K562 (cell line): Measurements from ENCODE around the gene NME4. TPM values are rescaled to one million over a fixed set of nuclear protein-coding genes. Genes with fewer than 3 reads are reported as not detected.

Source experiments
- ATAC-seq: fragments of 200-7000 bp; cut with Tn5 transposase; 3 replicates; pipeline ENCODE4 v1.9.1; 2020; ENCODE audit warnings: moderate library complexity
- BruUV-seq: library from RNA; stranded (reverse); fragments of 400-500 nt; replicated peaks from 2 replicates; lab custom pipeline; 2021; lab: Mats Ljungman, UMichigan
- CTCF ChIA-PET: fragments of 300-600 bp; formaldehyde crosslinking; extraction: SDS; loops from one replicate; lab custom pipeline; 2021; ENCODE audit warnings: low intra/inter-chr PET ratio; lab: Yijun Ruan, JAX
- POLR2A ChIA-PET: fragments of 300-600, 350-650 bp; sonication (Branson Sonifier 250); formaldehyde crosslinking; extraction: SDS; loops from one replicate; lab custom pipeline; 2021; ENCODE audit warnings: antibody characterized with exemption, inconsistent platforms; lab: Yijun Ruan, JAX
- DNase-seq, 4 experiments: peaks; one replicate each; pipeline versions ENCODE4 v3.0.0 to v3.0.0-alpha.2; 2011 to 2018; ENCODE audit warnings: low spot score in 3 of 4, mixed read lengths in 3 of 4; ENCODE audit errors: extremely low read depth in 1 of 4
- FAIRE-seq: peaks from 2 replicates; lab custom pipeline; 2011; peaks lifted over from hg19 to GRCh38; lab: Jason Lieb, UNC
- H2AFZ ChIP-seq: 2 replicates; pipeline ENCODE4 v1.6.0; 2011; ENCODE audit warnings: low read depth, low read length, control low read depth, inconsistent platforms
- H3K27ac ChIP-seq: fragments of 200-600 bp; 3 replicates; pipeline ENCODE4 v1.8.0; 2011; ENCODE audit warnings: low read depth, mild to moderate bottlenecking, control low read depth, inconsistent platforms, low read length, moderate library complexity, mixed read lengths; ENCODE audit errors: extremely low read depth
- H3K27me3 ChIP-seq, 2 experiments: fragments of 300-600 bp in 1 of 2; 2 replicates in 1 of 2; 3 replicates in 1 of 2; pipeline versions ENCODE4 v1.6.0 to v1.8.0; 2011; ENCODE audit warnings: inconsistent platforms in 2 of 2, low read length in 2 of 2, mild to moderate bottlenecking in 1 of 2, mixed read lengths in 1 of 2, moderate library complexity in 1 of 2; ENCODE audit not compliant: control insufficient read depth in 2 of 2, insufficient read depth in 2 of 2
- H3K36me3 ChIP-seq: fragments of 300-600 bp; 3 replicates; pipeline ENCODE4 v1.8.0; 2011; ENCODE audit warnings: mild to moderate bottlenecking, low read length, inconsistent platforms; ENCODE audit not compliant: control insufficient read depth, insufficient read depth
- H3K4me1 ChIP-seq, 2 experiments: fragments of 200-600 bp in 1 of 2; replicated peaks in 1 of 2; 2 replicates in 1 of 2; 3 replicates in 1 of 2; pipeline versions ENCODE4 v1.5.1 to v1.8.0; 2011; ENCODE audit warnings: inconsistent platforms in 2 of 2, low read length in 2 of 2, mild to moderate bottlenecking in 1 of 2, mixed read lengths in 1 of 2, moderate library complexity in 1 of 2; ENCODE audit not compliant: control insufficient read depth in 2 of 2, insufficient read depth in 2 of 2
- H3K4me2 ChIP-seq: 2 replicates; pipeline ENCODE4 v1.6.1; 2011; ENCODE audit warnings: low read length, control low read depth, inconsistent platforms, mixed read lengths; ENCODE audit not compliant: insufficient read depth
- H3K4me3 ChIP-seq: fragments of 200-600 bp; sonication (generic), shearing (Covaris generic); 2 replicates; pipeline ENCODE4 v1.5.1; 2016; ENCODE audit warnings: control low read depth, inconsistent platforms
- H3K79me2 ChIP-seq: fragments of 200-600 bp; 3 replicates; pipeline ENCODE4 v1.8.0; 2011; ENCODE audit warnings: low read length, inconsistent platforms; ENCODE audit not compliant: control insufficient read depth, insufficient read depth
- H3K9ac ChIP-seq, 2 experiments: 2 replicates each; pipeline versions ENCODE4 v1.6.0 to v1.6.1; 2011; ENCODE audit warnings: low read depth in 2 of 2, low read length in 2 of 2, control low read depth in 1 of 2, inconsistent platforms in 1 of 2, mild to moderate bottlenecking in 1 of 2, mixed read lengths in 1 of 2; ENCODE audit not compliant: insufficient read depth in 1 of 2
- H3K9me1 ChIP-seq: one replicate; pipeline ENCODE4 v1.6.0; 2011; ENCODE audit warnings: inconsistent platforms, mild to moderate bottlenecking, low read length, moderate library complexity; ENCODE audit not compliant: control insufficient read depth, insufficient read depth
- H3K9me3 ChIP-seq: replicated peaks from 2 replicates; pipeline ENCODE4 v1.5.1; 2011; ENCODE audit warnings: low read depth, low read length, inconsistent platforms; ENCODE audit not compliant: control insufficient read depth, insufficient read depth
- H4K20me1 ChIP-seq: replicated peaks from 2 replicates; pipeline ENCODE4 v1.6.1; 2011; ENCODE audit warnings: low read length, inconsistent platforms, mixed read lengths; ENCODE audit not compliant: control insufficient read depth, insufficient read depth
- ARNT ChIP-seq, 2 experiments: fragments of 450-650 bp; IDR thresholded peaks; 2 replicates each; pipeline ENCODE4 v1.6.1; 2016; ENCODE audit warnings: mild to moderate bottlenecking in 1 of 2
- FOXP1 ChIP-seq: sonication (generic); formaldehyde crosslinking; IDR thresholded peaks from 2 replicates; pipeline ENCODE4 v1.8.0; 2022; ENCODE audit warnings: mild to moderate bottlenecking, missing genetic modification reagents
- KAT8 ChIP-seq: fragments of 450-650 bp; IDR thresholded peaks from 2 replicates; pipeline ENCODE4 v1.6.1; 2016; ENCODE audit warnings: low read depth, mild to moderate bottlenecking
- KLF6 ChIP-seq: fragments of 250-450 bp; sonication (Bioruptor Pico); IDR thresholded peaks from 2 replicates; pipeline ENCODE4 v1.4.0; 2020; ENCODE audit warnings: mild to moderate bottlenecking, moderate library complexity, borderline replicate concordance
- L3MBTL2 ChIP-seq: fragments of 450-650 bp; IDR thresholded peaks from 2 replicates; pipeline ENCODE4 v1.6.1; 2016; ENCODE audit warnings: mild to moderate bottlenecking, moderate library complexity
- MAFG ChIP-seq: fragments of 450-650 bp; conservative IDR thresholded peaks from 2 replicates; pipeline ENCODE4 v1.6.1; 2016; ENCODE audit warnings: missing genetic modification characterization, missing compliant biosample characterization
- SMARCB1 ChIP-seq: IDR thresholded peaks from 2 replicates; pipeline ENCODE4 v1.6.1; 2011; ENCODE audit warnings: improper control_type of control experiment, low read depth; ENCODE audit not compliant: insufficient read length
- SPI1 ChIP-seq: IDR thresholded peaks from 2 replicates; pipeline ENCODE4 v1.6.1; 2011; ENCODE audit warnings: low read depth, low read length, control low read depth, borderline replicate concordance
- ZNF780A ChIP-seq: fragments of 250-450 bp; sonication (Bioruptor Pico); IDR thresholded peaks from 2 replicates; pipeline ENCODE4 v1.5.0; 2021; ENCODE audit warnings: mild to moderate bottlenecking
- WGBS: fragments of 100-300 bp; shearing (Covaris generic); methylation state at CpG from one replicate; pipeline ENCODE4 v1.1.6; 2016; ENCODE audit warnings: low coverage, mixed read lengths; ENCODE audit not compliant: insufficient coverage; ENCODE audit errors: missing lambda C conversion rate; 5-methylcytosine and 5-hydroxymethylcytosine counted together
- in situ Hi-C: fragments of 300-500 bp; cut with MboI; formaldehyde crosslinking; loops from 4 replicates; pipeline ENCODE4 v1.15.0; 2018; ENCODE audit warnings: inconsistent platforms, mixed read lengths
- intact Hi-C: fragments of 100-400 bp; cut with micrococcal nuclease; formaldehyde crosslinking; loops from 2 replicates; pipeline ENCODE4 v1.14.2; 2022
- polyA plus RNA-seq, 8 experiments: library from polyadenylated mRNA; depleted of rRNA in 4 of 8; stranded (reverse) in 5 of 8; unstranded in 3 of 8; fragments of >200 nt; fragmentation: Nextera tagmentation in 2 of 8; fragmentation: Illumina TruSeq in 1 of 8; extraction: Ambion mirVana in 2 of 8; extraction: Trizol in 1 of 8; gene quantifications; 2 replicates each; pipeline versions ENCODE4 v1.2.1 to v1.2.3, GENCODE V29; 2011 to 2014; ENCODE audit warnings: inconsistent platforms in 1 of 8, missing spikeins in 1 of 8
- total RNA-seq, 7 experiments: library from RNA; depleted of rRNA in 6 of 7; stranded (reverse); fragments of >200 nt in 6 of 7; fragmentation: Illumina TruSeq in 2 of 7; extraction: Trizol in 2 of 7; gene quantifications; 2 replicates each; pipeline versions ENCODE4 v1.2.1 to v1.2.3, GENCODE V29; 2011 to 2021; ENCODE audit warnings: low replicate concordance in 1 of 7
- TF ChIP-seq, protein P1 (sequence below): fragments of 250-450 bp; sonication (Bioruptor Pico); IDR thresholded peaks from 2 replicates; pipeline ENCODE4 v1.8.0; 2022; ENCODE audit warnings: moderate library complexity, mild to moderate bottlenecking, inconsistent platforms
- TF ChIP-seq, protein P2 (sequence below): fragments of 250-450 bp; sonication (Bioruptor Pico); IDR thresholded peaks from 2 replicates; pipeline ENCODE4 v1.5.0; 2021; ENCODE audit warnings: mild to moderate bottlenecking, moderate library complexity
- TF ChIP-seq, protein P3 (sequence below): sonication (generic); formaldehyde crosslinking; IDR thresholded peaks from 2 replicates; pipeline ENCODE4 v1.8.0; 2023; ENCODE audit warnings: mild to moderate bottlenecking, missing genetic modification reagents

NME4 gene
- total and polyA plus RNA-seq, 9 of the 15 experiments (the other 6 are each of a cell fraction or from before 2014, with no cell fraction given): 15.4 to 264 (median 139) TPM

DNA sequence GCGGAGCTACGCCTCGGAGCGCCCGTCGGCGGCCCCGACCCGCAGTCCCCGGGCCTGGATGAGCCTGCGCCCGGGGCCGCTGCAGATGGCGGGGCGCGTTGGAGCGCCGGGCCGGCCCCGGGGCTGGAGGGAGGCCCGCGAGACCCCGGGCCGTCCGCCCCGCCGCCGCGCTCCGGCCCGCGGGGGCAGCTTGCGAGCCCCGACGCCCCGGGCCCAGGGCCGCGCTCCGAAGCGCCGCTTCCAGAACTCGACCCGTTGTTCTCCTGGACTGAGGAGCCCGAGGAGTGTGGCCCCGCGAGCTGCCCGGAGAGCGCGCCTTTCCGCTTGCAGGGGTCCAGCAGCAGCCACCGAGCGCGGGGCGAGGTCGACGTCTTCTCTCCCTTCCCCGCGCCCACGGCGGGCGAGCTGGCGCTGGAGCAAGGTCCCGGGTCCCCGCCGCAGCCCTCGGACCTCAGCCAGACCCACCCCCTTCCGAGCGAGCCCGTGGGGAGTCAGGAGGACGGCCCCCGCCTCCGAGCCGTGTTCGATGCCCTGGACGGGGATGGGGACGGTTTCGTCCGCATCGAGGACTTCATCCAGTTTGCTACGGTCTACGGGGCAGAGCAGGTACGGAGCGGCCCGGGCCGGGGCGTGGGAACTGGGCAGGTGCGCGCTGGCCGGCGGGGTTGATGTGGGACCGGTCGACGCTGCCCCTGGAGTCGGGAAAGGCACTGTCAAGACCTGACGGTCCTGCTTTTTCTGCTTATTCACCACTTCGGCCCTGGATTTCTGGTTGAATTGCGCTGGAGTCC, 29.3 kb downstream of the NME4 start:
- DNase-seq: peak in 3 of 4 experiments; percentile 24 to 65 (median 37)
- ChIA-PET CTCF (no interaction called here), POLR2A (interaction anchor here (0.6 to 3.1 kb wide), 5 partner anchors 12 to 906 kb away, joined by 3 to 13 read pairs (median 3); no protein-coding TSS in a partner anchor)
- intact Hi-C loops: loop anchor here (10.0 kb wide), 1 partner anchor 58 kb away; no protein-coding TSS in a partner anchor
- Histone ChIP-seq H3K9me1 (no peaks in the 10 kb centered on the region), H3K4me1 (peaks cover 12 to 40% of the 10 kb centered on the region in 2 experiments; a peak in 3 of 5 replicates), H3K36me3 (no peaks in the 10 kb centered on the region; the same call in 2 of the 3 replicates), H4K20me1 (no peaks in the 10 kb centered on the region), H2AFZ (peak overlapping the region; percentile 53; the same call in 1 of the 2 replicates), H3K4me3 (peak overlapping the region; percentile 49), H3K9me3 (no peaks in the 10 kb centered on the region), H3K4me2 (peak overlapping the region; percentile 69), H3K79me2 (peaks cover 8% of the 10 kb centered on the region; the same call in 2 of the 3 replicates), H3K27ac (no peak overlapping the region), H3K27me3 (no peaks in the 10 kb centered on the region), H3K9ac (peak overlapping the region in 1 of 2 experiments; percentile 98; a peak in 3 of 4 replicates)
- BruUV-seq: no TSS peak
- in situ Hi-C loops: no loop called here
- 4% methylated on average over 58 of the region's 97 CpGs for WGBS
- FAIRE-seq: no peak
- peak; percentile 10; the same call in 1 of the 3 replicates for ATAC-seq
- no peak for TF ChIP-seq ZNF780A (CRISPR knock-in tag)
- TF ChIP-seq, protein P1, sequence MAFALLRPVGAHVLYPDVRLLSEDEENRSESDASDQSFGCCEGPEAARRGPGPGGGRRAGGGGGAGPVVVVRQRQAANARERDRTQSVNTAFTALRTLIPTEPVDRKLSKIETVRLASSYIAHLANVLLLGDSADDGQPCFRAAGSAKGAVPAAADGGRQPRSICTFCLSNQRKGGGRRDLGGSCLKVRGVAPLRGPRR (CRISPR knock-in tag): no peak
- no peak for TF ChIP-seq KAT8
- no peak for TF ChIP-seq ARNT (IDR thresholded peaks at IDR 0.05)
- no peak for TF ChIP-seq KLF6 (CRISPR knock-in tag)
- TF ChIP-seq MAFG: no peak
- no peak for TF ChIP-seq SPI1
- TF ChIP-seq, protein P2, sequence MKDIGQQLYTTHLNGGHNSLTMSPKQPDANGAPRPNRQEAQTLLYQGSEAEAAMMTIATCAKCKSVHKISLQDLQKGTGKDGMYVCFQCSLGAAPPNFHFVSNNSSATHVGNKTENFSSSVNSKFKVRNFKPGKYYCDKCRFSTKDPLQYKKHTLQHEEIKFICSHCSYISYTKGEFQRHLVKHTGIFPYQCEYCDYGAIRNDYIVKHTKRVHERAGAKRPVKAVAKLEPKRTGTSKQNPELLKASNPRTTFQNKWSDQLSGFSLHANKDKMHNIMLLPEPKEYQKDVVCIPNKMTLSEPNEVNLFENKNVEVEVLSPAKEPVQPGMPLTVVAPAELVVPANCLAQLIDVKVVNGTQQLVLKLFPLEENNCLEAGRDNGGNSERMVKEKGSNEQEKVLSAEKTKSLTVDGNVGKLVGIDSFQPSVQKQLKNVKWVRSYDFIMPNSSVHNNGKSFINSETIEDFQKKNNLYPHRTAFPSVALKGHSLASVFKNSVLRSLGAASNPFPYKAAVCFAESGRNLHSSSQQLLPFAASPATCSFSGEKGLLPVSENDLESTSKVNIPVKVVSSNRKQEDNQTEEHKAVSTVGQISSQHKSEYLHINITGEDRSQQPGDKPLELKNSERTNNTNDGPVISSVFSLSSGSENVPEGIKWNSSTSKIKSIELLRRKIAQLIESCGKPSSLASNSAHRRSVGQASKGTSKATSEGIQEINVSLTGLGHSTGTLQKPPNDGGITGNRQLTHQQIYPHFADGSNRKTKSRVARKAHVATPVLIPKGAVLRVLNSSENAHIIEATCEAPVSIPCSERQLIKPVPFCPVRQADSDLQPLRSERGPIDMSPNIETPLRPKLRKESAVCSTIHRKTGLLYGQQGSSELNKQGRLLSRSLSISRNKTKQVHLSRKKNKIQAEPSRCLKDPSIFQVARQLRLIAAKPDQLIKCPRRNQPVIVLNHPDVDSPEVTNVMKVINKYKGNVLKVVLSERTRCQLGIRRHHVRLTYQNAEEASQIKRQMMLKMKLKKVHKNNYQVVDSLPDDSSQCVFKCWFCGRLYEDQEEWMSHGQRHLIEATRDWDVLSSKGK (CRISPR knock-in tag): no peak
- peak; percentile 68; the same call in 1 of the 2 replicates for TF ChIP-seq L3MBTL2
- TF ChIP-seq SMARCB1: no peak
- TF ChIP-seq, protein P3, sequence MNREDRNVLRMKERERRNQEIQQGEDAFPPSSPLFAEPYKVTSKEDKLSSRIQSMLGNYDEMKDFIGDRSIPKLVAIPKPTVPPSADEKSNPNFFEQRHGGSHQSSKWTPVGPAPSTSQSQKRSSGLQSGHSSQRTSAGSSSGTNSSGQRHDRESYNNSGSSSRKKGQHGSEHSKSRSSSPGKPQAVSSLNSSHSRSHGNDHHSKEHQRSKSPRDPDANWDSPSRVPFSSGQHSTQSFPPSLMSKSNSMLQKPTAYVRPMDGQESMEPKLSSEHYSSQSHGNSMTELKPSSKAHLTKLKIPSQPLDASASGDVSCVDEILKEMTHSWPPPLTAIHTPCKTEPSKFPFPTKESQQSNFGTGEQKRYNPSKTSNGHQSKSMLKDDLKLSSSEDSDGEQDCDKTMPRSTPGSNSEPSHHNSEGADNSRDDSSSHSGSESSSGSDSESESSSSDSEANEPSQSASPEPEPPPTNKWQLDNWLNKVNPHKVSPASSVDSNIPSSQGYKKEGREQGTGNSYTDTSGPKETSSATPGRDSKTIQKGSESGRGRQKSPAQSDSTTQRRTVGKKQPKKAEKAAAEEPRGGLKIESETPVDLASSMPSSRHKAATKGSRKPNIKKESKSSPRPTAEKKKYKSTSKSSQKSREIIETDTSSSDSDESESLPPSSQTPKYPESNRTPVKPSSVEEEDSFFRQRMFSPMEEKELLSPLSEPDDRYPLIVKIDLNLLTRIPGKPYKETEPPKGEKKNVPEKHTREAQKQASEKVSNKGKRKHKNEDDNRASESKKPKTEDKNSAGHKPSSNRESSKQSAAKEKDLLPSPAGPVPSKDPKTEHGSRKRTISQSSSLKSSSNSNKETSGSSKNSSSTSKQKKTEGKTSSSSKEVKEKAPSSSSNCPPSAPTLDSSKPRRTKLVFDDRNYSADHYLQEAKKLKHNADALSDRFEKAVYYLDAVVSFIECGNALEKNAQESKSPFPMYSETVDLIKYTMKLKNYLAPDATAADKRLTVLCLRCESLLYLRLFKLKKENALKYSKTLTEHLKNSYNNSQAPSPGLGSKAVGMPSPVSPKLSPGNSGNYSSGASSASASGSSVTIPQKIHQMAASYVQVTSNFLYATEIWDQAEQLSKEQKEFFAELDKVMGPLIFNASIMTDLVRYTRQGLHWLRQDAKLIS (CRISPR knock-in tag): no peak
- no peak for TF ChIP-seq FOXP1 (CRISPR knock-in tag)
